Muscle of arm (tissue), 14 donors: ENCODE measurements around the gene CBR3. TPM values are rescaled to one million over a fixed set of nuclear protein-coding genes. Genes with fewer than 3 reads are reported as not detected.
"Not testable (repeated sequence)": the region's sequence is repeated elsewhere in the genome, so short reads cannot be mapped to it uniquely, and the experiment has no call there.

ENCODE experiments used
- DNase-seq: peaks from one replicate; pipeline ENCODE4 v3.0.0-alpha.2; 2013
- long read RNA-seq, 11 donors: transcript quantifications; one replicate each; lab custom pipeline, GENCODE V29; 2026
- polyA plus RNA-seq, 12 donors: library from polyadenylated mRNA; unstranded; fragments of 120-200 nt; gene quantifications; one replicate each; pipeline ENCODE4 v1.2.1, GENCODE V29; 2013; ENCODE audit not compliant: insufficient read length in 12 of 12

The CBR3 gene
- polyA plus RNA-seq: 1 to 10 TPM in 10 of 12 donors, not detected in 2; 2.0 to 3.6 (median 2.5) TPM
- long read RNA-seq, donor 1, partial matches to known transcripts: 0 of 3 reads
- long read RNA-seq, donor 1, other reads (novel, unspliced or antisense): 0 of 3 reads
- long read RNA-seq, donor 2, transcript CBR3-201 (3 exons, 1,169 nt): major isoform, 6 of 6 reads
- long read RNA-seq, donor 2, partial matches to known transcripts: 0 of 6 reads
- long read RNA-seq, donor 2, other reads (novel, unspliced or antisense): 0 of 6 reads
- long read RNA-seq, donor 3, partial matches to known transcripts: 0 of 1 reads
- long read RNA-seq, donor 3, other reads (novel, unspliced or antisense): 0 of 1 reads
- long read RNA-seq, donor 4, partial matches to known transcripts: 0 of 1 reads
- long read RNA-seq, donor 4, other reads (novel, unspliced or antisense): 0 of 1 reads
- long read RNA-seq, donor 5, partial matches to known transcripts: 0 of 1 reads
- long read RNA-seq, donor 5, other reads (novel, unspliced or antisense): 0 of 1 reads
- long read RNA-seq, donor 6, partial matches to known transcripts: 0 of 1 reads
- long read RNA-seq, donor 6, other reads (novel, unspliced or antisense): 0 of 1 reads
- long read RNA-seq, donor 7, partial matches to known transcripts: 0 of 1 reads
- long read RNA-seq, donor 7, other reads (novel, unspliced or antisense): 0 of 1 reads
- long read RNA-seq, donor 8, partial matches to known transcripts: 0 of 3 reads
- long read RNA-seq, donor 8, other reads (novel, unspliced or antisense): 0 of 3 reads
- long read RNA-seq, donor 9, partial matches to known transcripts: 0 of 2 reads
- long read RNA-seq, donor 9, other reads (novel, unspliced or antisense): 0 of 2 reads
- long read RNA-seq, donor 10, partial matches to known transcripts: 0 of 1 reads
- long read RNA-seq, donor 10, other reads (novel, unspliced or antisense): 0 of 1 reads
- long read RNA-seq, donor 11, partial matches to known transcripts: 0 of 1 reads
- long read RNA-seq, donor 11, other reads (novel, unspliced or antisense): 0 of 1 reads

- peak; percentile 63 for DNase-seq
Measured at GRCh38 chr21:36134803-36135390, at the start of gene CBR3. CBR3 (plus strand) TSS chr21:36135079; CDS start chr21:36135193, 114 bp downstream.

GRCh38 chr21:36087362-36088138, 47.3 kb upstream of the CBR3 start:
- no peak for DNase-seq

GRCh38 chr21:36089946-36090345, 44.9 kb upstream of the CBR3 start:
- no peak for DNase-seq

GRCh38 chr21:36092681-36093080, 42.2 kb upstream of the CBR3 start:
- no peak for DNase-seq

- no peak for DNase-seq
Measured at GRCh38 chr21:36093512-36093911, 41.4 kb upstream of the CBR3 start.

- no peak for DNase-seq
Measured at GRCh38 chr21:36096398-36097290, 38.2 kb upstream of the CBR3 start.

GRCh38 chr21:36097427-36098181, 37.3 kb upstream of the CBR3 start:
- no peak for DNase-seq

GRCh38 chr21:36098182-36098532, 36.7 kb upstream of the CBR3 start:
- DNase-seq: no peak

- no peak for DNase-seq
Measured at GRCh38 chr21:36099000-36099399, 35.9 kb upstream of the CBR3 start.

GRCh38 chr21:36099695-36100211, 35.1 kb upstream of the CBR3 start:
- not testable (repeated sequence) for DNase-seq

- DNase-seq: no peak
Measured at GRCh38 chr21:36100971-36101641, 33.8 kb upstream of the CBR3 start.

GRCh38 chr21:36103434-36103833, 31.4 kb upstream of the CBR3 start:
- DNase-seq: no peak

GRCh38 chr21:36104317-36105300, 30.3 kb upstream of the CBR3 start:
- DNase-seq: peak; percentile 19

GRCh38 chr21:36105327-36105842, 29.5 kb upstream of the CBR3 start:
- DNase-seq: no peak

- DNase-seq: no peak
Measured at GRCh38 chr21:36109868-36110267, 25.0 kb upstream of the CBR3 start.

- DNase-seq: no peak
Measured at GRCh38 chr21:36111238-36111637, 23.6 kb upstream of the CBR3 start.
